ENCODE data around the gene ADGRF5. TPM values are rescaled to one million over a fixed set of nuclear protein-coding genes. Genes with fewer than 3 reads are reported as not detected.

Gene ADGRF5
- total RNA-seq, 2 experiments from 2014 or later, result not detected

GRCh38 chr6:46865221-46865620 is 56.5 kb downstream of the ADGRF5 start:
- Mint-ChIP-seq H3K36me3 (ENCODE audit: low read depth) (no peaks in the 10 kb centered on the region), H3K4me3 (no peak overlapping the region), H3K27me3 (peaks cover 21% of the 10 kb centered on the region), H3K9me3 (no peaks in the 10 kb centered on the region), H3K4me1 (ENCODE audit: low read depth) (no peaks in the 10 kb centered on the region), H3K27ac (no peak overlapping the region)
- no peak overlapping the region for H3K27ac ChIP-seq (ENCODE audit: low read depth in 1 of 2, low read length in 2 of 2)
- intact Hi-C loops (cut with DNase I, micrococcal nuclease), result no loop called here
- no peak for DNase-seq
- H3K4me3 ChIP-seq (ENCODE audit: low read length), result no peak overlapping the region
- CTCF ChIA-PET, result no interaction called here
- no peaks in the 10 kb centered on the region for H3K27me3 ChIP-seq (ENCODE audit: control insufficient read depth in 1 of 2, insufficient read depth in 2 of 2, low read length in 2 of 2)
- no peak for ATAC-seq (ENCODE audit: poor library complexity)
- H3K36me3 ChIP-seq (ENCODE audit: insufficient read depth, low read length), result no peaks in the 10 kb centered on the region
- TF ChIP-seq CTCF (IDR thresholded peaks at IDR 0.05), result no peak
- H3K9me3 ChIP-seq (ENCODE audit: control insufficient read depth in 1 of 2, insufficient read depth in 1 of 2, low read length in 2 of 2), result no peaks in the 10 kb centered on the region
- POLR2A ChIA-PET, result no interaction called here
- H3K4me1 ChIP-seq (ENCODE audit: insufficient read depth, low read length), result no peaks in the 10 kb centered on the region

GRCh38 chr6:46863791-46864190 is 57.9 kb downstream of the ADGRF5 start:
- no peak for TF ChIP-seq CTCF (IDR thresholded peaks at IDR 0.05)
- Mint-ChIP-seq H3K9me3 (no peaks in the 10 kb centered on the region), H3K27ac (no peak overlapping the region), H3K27me3 (peaks cover 21% of the 10 kb centered on the region), H3K4me3 (no peak overlapping the region), H3K36me3 (ENCODE audit: low read depth) (no peaks in the 10 kb centered on the region), H3K4me1 (ENCODE audit: low read depth) (no peaks in the 10 kb centered on the region)
- Histone ChIP-seq H3K27me3 (ENCODE audit: control insufficient read depth in 1 of 2, insufficient read depth in 2 of 2, low read length in 2 of 2) (no peaks in the 10 kb centered on the region), H3K4me3 (ENCODE audit: low read length) (no peak overlapping the region), H3K9me3 (ENCODE audit: control insufficient read depth in 1 of 2, insufficient read depth in 1 of 2, low read length in 2 of 2) (no peaks in the 10 kb centered on the region), H3K4me1 (ENCODE audit: insufficient read depth, low read length) (no peaks in the 10 kb centered on the region), H3K27ac (ENCODE audit: low read depth in 1 of 2, low read length in 2 of 2) (no peak overlapping the region), H3K36me3 (ENCODE audit: insufficient read depth, low read length) (no peaks in the 10 kb centered on the region)
- intact Hi-C loops (cut with DNase I, micrococcal nuclease), result no loop called here
- DNase-seq (no peak), ATAC-seq (ENCODE audit: poor library complexity) (no peak)
- POLR2A ChIA-PET, result no interaction called here
- CTCF ChIA-PET, result no interaction called here

- no peak for ATAC-seq (ENCODE audit: poor library complexity)
- Histone ChIP-seq H3K36me3 (ENCODE audit: insufficient read depth, low read length) (no peaks in the 10 kb centered on the region), H3K9me3 (ENCODE audit: control insufficient read depth in 1 of 2, insufficient read depth in 1 of 2, low read length in 2 of 2) (no peaks in the 10 kb centered on the region), H3K27me3 (ENCODE audit: control insufficient read depth in 1 of 2, insufficient read depth in 2 of 2, low read length in 2 of 2) (no peaks in the 10 kb centered on the region), H3K4me3 (ENCODE audit: low read length) (no peak overlapping the region), H3K4me1 (ENCODE audit: insufficient read depth, low read length) (no peaks in the 10 kb centered on the region), H3K27ac (ENCODE audit: low read depth in 1 of 2, low read length in 2 of 2) (no peak overlapping the region)
- H3K27ac Mint-ChIP-seq, result no peak overlapping the region
- CTCF ChIA-PET, result interaction anchor here (0.7 kb wide), 1 partner anchor 254 kb away, joined by 3 read pairs; no protein-coding TSS in a partner anchor
- H3K36me3 Mint-ChIP-seq (ENCODE audit: low read depth), result no peaks in the 10 kb centered on the region
- H3K4me1 Mint-ChIP-seq (ENCODE audit: low read depth), result no peaks in the 10 kb centered on the region
- DNase-seq, result no peak
- H3K4me3 Mint-ChIP-seq, result no peak overlapping the region
- H3K9me3 Mint-ChIP-seq, result no peaks in the 10 kb centered on the region
- H3K27me3 Mint-ChIP-seq, result peaks cover 21% of the 10 kb centered on the region
- POLR2A ChIA-PET, result no interaction called here
- intact Hi-C loops (cut with DNase I, micrococcal nuclease), result no loop called here
- TF ChIP-seq CTCF (IDR thresholded peaks at IDR 0.05), result no peak
Observed at GRCh38 chr6:46862381-46862780, 59.4 kb downstream of the ADGRF5 start.
